HT-29 (cell line): ENCODE measurements around the gene PRKD3. TPM values are rescaled to one million over a fixed set of nuclear protein-coding genes. Genes with fewer than 3 reads are reported as not detected.
"Not testable (repeated sequence)": the region's sequence is repeated elsewhere in the genome, so short reads cannot be mapped to it uniquely, and the experiment has no call there.

Source experiments
- DNase-seq: peaks from one replicate; pipeline ENCODE4 v3.0.0-alpha.2; 2015; ENCODE audit warnings: low spot score
- small RNA-seq: library from RNA; depleted of rRNA; stranded (forward); fragments of <200 nt; gene quantifications from one replicate; pipeline ENCODE3, GENCODE V24; 2014
- total RNA-seq: library from RNA; depleted of rRNA; stranded (reverse); fragments of >200 nt; shearing (Covaris generic); gene quantifications from 2 replicates; pipeline ENCODE4 v1.2.3, GENCODE V29; 2014; rRNA removed

The PRKD3 gene
- total RNA-seq, 1 experiment from 2014 or later, result 14.0 TPM

DNA sequence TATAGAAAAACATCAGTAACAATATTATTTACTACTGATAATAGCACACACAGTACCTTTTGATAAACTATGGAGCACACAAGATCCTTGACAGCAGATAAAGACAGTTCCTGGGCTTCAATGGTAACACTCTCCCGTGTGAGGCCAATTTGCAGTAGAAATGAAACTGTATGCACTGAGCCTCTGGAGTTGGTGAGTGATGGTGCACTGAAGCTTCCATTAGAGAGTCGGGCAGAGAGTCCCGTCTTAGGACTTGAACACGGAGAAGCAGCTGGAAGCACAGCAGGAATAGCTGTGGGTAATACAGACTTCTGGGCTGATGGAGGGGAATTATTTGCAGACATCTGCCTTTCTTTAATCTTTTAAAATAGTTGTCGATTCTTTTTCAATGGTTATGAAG lies 8.5 kb downstream of the PRKD3 start:
- DNase-seq, result no peak

DNA sequence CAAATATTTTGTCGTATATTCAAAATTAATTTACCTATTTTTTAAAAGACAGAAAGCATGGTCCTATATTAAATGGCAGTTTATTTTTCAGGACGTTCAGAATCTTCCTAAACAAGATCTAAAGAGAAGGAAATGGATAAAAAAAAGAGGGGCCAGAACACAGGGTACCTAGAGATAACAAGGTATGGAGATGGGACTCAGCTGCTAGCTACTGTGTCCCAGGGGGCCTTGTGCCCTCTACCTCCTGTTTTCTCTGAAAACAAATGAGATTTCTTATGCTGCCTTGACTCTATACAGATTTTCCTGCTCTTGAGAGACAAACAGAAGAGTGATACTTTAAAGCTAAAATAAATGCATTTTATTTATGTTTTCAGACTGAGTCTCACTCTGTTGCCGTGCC lies 9.3 kb downstream of the PRKD3 start:
- DNase-seq, result no peak

DNA sequence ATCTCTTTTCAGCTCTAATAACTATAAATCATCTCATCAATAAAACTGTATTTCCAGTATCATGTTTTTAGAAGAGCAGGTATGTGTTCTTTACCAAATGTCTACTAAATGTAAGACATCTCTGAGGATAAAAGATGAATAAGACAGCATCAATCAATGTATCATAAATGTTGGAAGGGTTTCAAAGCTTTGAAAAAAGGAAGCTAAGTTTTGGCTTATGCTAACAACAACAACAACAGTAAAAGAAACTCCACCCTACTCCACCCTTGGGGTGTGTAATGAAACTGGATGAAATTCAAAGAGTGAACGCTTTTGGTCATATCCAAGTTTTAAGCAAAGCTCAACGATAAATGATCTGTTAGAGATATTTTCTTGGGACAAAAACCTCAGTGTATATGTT lies 17.1 kb downstream of the PRKD3 start:
- DNase-seq, result no peak

- peak; percentile 23 for DNase-seq
Observed at GRCh38 chr2:37306024-37306423, 18.6 kb downstream of the PRKD3 start.

- no peak for DNase-seq
Observed at GRCh38 chr2:37302701-37303252, 21.9 kb downstream of the PRKD3 start.

DNA sequence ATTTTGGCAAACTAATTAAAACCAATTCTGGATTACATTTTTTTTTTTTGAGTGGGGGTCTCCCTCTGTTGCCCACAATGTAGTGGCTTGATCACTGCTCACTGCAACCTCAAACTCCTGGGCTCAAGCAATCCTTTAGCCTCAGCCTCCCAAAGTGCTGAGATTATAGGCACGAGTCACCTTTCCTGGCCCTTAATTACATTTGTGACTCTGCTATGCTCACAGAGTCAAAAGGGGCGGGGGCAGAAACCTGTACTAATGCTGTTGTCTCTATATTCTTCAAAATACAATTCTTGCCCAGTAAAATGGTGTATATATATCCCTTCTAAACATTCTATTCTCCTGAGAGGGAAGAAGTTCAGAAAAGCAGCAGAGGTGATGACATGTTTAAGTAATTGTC lies 23.2 kb downstream of the PRKD3 start:
- DNase-seq, result no peak

DNA sequence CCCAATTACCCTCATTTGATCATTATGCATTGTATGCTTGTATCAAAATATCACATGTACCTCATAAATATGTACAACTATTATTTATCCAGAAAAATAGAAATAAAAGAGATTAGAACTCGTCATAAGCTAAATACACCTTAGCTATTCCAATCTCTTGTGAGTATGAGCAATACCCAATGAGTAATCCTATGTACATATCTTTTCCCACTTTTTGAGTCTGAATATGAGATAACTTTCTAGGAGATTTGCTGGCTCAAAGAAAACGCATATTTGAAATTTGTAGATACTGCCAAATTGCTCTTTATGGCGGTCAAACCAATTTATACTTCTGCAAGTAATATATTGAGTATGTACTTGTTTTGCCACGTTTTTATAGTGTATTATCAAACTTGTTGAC lies 24.1 kb downstream of the PRKD3 start:
- DNase-seq, result no peak

GRCh38 chr2:37300146-37300545 lies 24.5 kb downstream of the PRKD3 start:
- no peak for DNase-seq

DNA sequence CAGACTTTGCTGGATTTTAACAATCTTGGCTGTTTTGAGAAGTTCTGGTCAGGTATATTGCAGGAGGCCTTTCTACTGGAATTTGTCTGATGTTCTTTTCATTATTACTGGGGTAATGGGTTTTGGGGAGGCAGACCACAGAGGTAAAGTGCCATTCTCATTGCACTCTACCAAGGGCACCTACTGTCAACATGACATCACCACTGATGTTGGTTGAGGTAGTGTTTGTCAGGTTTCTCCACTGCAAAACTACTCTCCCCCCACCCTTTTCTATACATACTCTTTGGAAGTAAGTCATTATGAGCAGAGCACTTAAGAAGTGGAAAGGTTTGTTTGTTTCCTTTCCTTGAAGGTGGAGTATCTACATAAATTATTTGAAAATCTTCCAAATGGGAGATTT lies 27.0 kb downstream of the PRKD3 start:
- DNase-seq, result no peak

DNA sequence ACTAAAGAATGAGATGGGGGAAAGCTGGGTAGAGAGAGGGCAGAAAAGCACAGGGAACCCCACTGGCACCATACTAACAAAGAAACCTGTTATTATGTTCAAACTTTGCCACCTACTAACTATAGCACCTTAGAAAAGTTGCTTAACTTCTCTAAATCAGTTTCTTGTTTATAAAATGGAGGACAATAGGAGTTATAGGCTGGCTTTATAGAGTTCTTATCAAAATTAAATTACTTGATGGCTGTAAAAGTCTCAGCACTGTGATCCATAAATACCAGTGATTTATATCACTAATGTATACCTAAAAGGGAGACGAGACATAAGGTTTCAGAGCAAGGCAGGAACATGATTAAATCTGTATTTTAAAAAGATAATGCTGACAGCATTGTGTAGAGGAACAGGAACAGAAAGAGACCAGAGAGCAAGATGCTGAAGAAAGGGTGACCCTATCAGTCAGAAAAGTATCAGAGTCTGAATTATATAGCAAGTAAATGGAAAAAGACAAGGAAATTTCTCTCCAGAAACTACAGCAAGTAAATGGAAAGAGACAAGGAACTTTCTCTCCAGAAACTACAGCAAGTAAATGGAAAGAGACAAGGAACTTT lies 29.1 kb downstream of the PRKD3 start:
- no peak for DNase-seq

DNA sequence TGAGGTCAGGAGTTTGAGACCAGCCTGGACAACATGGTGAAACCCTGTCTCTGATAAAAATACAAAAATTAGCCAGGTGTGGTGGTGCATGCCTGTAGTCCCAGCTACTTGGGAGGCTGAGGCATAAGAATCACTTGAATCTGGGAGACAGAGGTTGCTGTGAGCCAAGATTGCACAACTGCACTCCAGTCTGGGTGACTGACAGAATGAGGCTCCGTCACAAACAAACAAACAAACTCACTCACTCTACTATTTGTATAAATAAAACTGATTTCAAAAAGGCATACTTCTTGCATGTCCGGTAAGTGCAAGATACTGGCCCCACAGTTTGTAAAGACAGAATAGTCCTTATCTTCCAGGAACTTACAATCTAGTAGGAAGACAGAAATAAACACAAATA lies 29.8 kb downstream of the PRKD3 start:
- DNase-seq, result not testable (repeated sequence)

- no peak for DNase-seq
Observed at GRCh38 chr2:37291680-37292079, 33.0 kb downstream of the PRKD3 start.

GRCh38 chr2:37287966-37288365 lies 36.7 kb downstream of the PRKD3 start:
- peak; percentile 5 for DNase-seq

- DNase-seq, result no peak
Observed at GRCh38 chr2:37284381-37284780, 40.3 kb downstream of the PRKD3 start.

GRCh38 chr2:37283207-37283606 lies 41.4 kb downstream of the PRKD3 start:
- DNase-seq, result no peak

- no peak for DNase-seq
Observed at GRCh38 chr2:37282746-37283145, 41.9 kb downstream of the PRKD3 start.

DNA sequence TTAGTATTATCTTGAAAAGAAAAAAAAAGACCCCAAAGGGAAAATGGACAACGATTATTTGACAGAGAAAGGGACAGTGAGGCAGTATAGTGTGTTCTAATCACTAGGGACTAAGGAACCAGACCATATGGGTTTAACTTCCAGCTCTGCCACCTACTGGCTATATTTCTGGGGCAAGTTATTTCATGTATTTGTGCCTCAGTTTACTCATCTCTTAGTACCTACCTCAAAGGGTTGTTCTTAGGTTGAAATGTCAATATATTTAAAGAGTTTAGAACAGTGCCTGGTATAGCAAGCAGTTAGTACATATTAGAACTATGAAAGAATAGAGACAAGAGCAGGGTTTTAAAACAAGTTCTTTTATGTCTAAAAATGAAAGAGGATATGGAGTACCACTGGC lies 42.7 kb downstream of the PRKD3 start:
- no peak for DNase-seq

DNA sequence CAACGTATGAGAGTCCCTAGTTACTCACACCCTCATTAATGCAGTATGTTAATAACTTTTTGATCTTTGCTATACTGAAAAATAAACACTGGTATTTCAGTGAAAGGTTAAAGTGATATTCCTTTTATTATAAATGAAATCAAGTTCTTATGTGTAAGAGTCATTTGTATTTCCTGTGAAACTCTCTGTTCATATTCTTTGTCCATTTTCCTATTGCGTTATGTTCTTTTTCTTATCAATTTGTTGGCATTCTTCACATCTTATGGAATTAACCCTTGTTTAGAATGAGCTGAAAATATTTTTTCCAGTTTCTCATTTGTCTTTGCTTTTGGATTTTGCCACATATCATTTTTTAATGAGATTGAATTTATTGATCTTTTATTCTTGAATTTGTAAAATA lies 48.3 kb downstream of the PRKD3 start:
- no peak for DNase-seq

Small RNA genes lying within 50 kb of the gene (small RNA-seq; reads per million reads assigned to genes)
- gene RNU6-939P, result not detected

Other genes starting within 250 kb of the PRKD3 start
- gene HEATR5B, start 240.5 kb downstream of the PRKD3 start, total RNA-seq, result 8.6 and 10.7 TPM in 2 replicates
- gene GPATCH11, start 240.3 kb downstream of the PRKD3 start, total RNA-seq, result 1.1 and 1.5 TPM in 2 replicates
- gene EIF2AK2, start 167.9 kb downstream of the PRKD3 start, total RNA-seq, result 11.7 and 14.5 TPM in 2 replicates
- gene SULT6B1, start 136.2 kb downstream of the PRKD3 start, total RNA-seq, result not detected in 2 replicates
- gene CEBPZOS, start 128.3 kb downstream of the PRKD3 start, total RNA-seq, result 20.1 and 26.7 TPM in 2 replicates
- 23.0 and 27.0 TPM in 2 replicates for gene CEBPZ, start 93.2 kb downstream of the PRKD3 start, total RNA-seq
- gene NDUFAF7, start 93.2 kb downstream of the PRKD3 start, total RNA-seq, result 11.5 and 11.6 TPM in 2 replicates
- 54.2 and 54.3 TPM in 2 replicates for gene QPCT, start 19.8 kb upstream of the PRKD3 start, total RNA-seq